OCI-LY3 (cell line): ENCODE measurements around the gene KRTAP5-3.
"Not testable (repeated sequence)": the region's sequence is repeated elsewhere in the genome, so short reads cannot be mapped to it uniquely, and the experiment has no call there.

ENCODE experiments used
- H2AFZ ChIP-seq: fragments of 200-600, 300-600 bp; shearing (Covaris generic); 2 replicates; pipeline ENCODE4 v1.6.0; 2014; ENCODE audit warnings: antibody characterized with exemption, low read depth, low read length
- H3K27ac ChIP-seq: fragments of 200-600, 300-600 bp; sonication (generic); 2 replicates; pipeline ENCODE4 v1.5.1; 2014; ENCODE audit warnings: mild to moderate bottlenecking, low read length, moderate library complexity, mixed read lengths
- H3K27me3 ChIP-seq: fragments of 200-600, 300-600 bp; sonication (generic); 2 replicates; pipeline ENCODE4 v1.6.1; 2014; ENCODE audit warnings: low read depth, low read length, mixed read lengths
- H3K36me3 ChIP-seq: fragments of 200-600, 300-600 bp; sonication (generic); replicated peaks from 2 replicates; pipeline ENCODE3; 2014; ENCODE audit warnings: low read depth, low read length, mixed read lengths
- H3K4me1 ChIP-seq: fragments of 300-600, 200-600 bp; sonication (generic); 2 replicates; pipeline ENCODE4 v1.6.1; 2014; ENCODE audit warnings: low read length, mixed read lengths
- H3K4me2 ChIP-seq: fragments of 200-600, 300-600 bp; sonication (generic); 2 replicates; pipeline ENCODE4 v1.6.1; 2014; ENCODE audit warnings: low read length, mixed read lengths
- H3K4me3 ChIP-seq: fragments of 300-600, 200-600 bp; sonication (generic); 2 replicates; pipeline ENCODE4 v1.5.1; 2014; ENCODE audit warnings: antibody characterized with exemption, mild to moderate bottlenecking, low read length, moderate library complexity
- H3K79me2 ChIP-seq: fragments of 300-600, 200-600 bp; shearing (Covaris generic); 2 replicates; pipeline ENCODE4 v1.6.1; 2014; ENCODE audit warnings: mild to moderate bottlenecking, low read length, mixed read lengths
- H3K9ac ChIP-seq: fragments of 300-600, 200-600 bp; shearing (Covaris generic); 2 replicates; pipeline ENCODE4 v1.6.0; 2014; ENCODE audit warnings: mild to moderate bottlenecking, low read length, moderate library complexity
- H3K9me3 ChIP-seq: fragments of 200-600, 300-600 bp; shearing (Covaris generic); 2 replicates; pipeline ENCODE4 v1.6.1; 2014; ENCODE audit warnings: low read length, mixed read lengths; ENCODE audit not compliant: insufficient read depth
- H4K20me1 ChIP-seq: fragments of 200-600, 300-600 bp; sonication (generic); 2 replicates; pipeline ENCODE4 v1.6.1; 2016; ENCODE audit warnings: low read length, mixed read lengths; ENCODE audit not compliant: insufficient read depth
- CTCF ChIP-seq: fragments of 200-600, 300-600 bp; sonication (generic); IDR thresholded peaks from 2 replicates; pipeline ENCODE4 v1.5.1; 2014; ENCODE audit warnings: antibody characterized with exemption, low read length, low read depth
- EZH2phosphoT487 ChIP-seq: fragments of 200-600 bp; shearing (Covaris generic); IDR thresholded peaks from 2 replicates; pipeline ENCODE4 v1.6.1; 2018; ENCODE audit warnings: antibody characterized with exemption, mixed run types, low read depth

The KRTAP5-3 gene

GRCh38 chr11:1592628-1593027 lies 15.6 kb downstream of the KRTAP5-3 start:
- Histone ChIP-seq H3K4me1 (no peaks in the 10 kb centered on the region), H3K9ac (no peak overlapping the region), H3K27ac (no peak overlapping the region), H2AFZ (no peak overlapping the region), H3K36me3 (no peaks in the 10 kb centered on the region), H3K4me2 (no peak overlapping the region), H3K4me3 (no peak overlapping the region), H4K20me1 (no peaks in the 10 kb centered on the region), H3K27me3 (peaks cover 38% of the 10 kb centered on the region), H3K9me3 (no peaks in the 10 kb centered on the region), H3K79me2 (no peaks in the 10 kb centered on the region)
- TF ChIP-seq EZH2phosphoT487 (no peak), CTCF (no peak)

DNA sequence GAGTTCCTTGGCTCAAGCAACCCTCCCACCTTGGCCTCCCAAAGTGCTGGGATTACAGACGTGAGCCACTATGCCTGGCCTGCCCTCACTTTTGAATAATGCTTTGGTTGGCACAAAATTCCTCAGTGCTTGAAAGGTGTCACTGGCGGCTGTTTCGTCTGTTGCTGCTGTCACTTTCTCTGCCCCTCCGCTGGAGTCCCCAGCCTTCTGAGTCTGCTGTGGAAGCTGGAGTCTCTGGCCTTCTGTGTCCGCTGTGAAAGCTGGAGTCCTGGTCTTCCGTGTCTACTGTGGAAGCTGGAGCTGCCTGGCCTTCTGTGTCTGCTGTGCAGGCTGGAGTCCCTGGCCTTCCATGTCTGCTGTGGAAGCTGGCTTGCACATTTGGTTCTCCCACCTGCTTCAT lies 18.3 kb downstream of the KRTAP5-3 start:
- Histone ChIP-seq H3K27ac (no peak overlapping the region), H3K9ac (no peak overlapping the region), H4K20me1 (no peaks in the 10 kb centered on the region), H3K4me2 (no peak overlapping the region), H3K36me3 (no peaks in the 10 kb centered on the region), H3K79me2 (no peaks in the 10 kb centered on the region), H3K4me3 (no peak overlapping the region), H2AFZ (no peak overlapping the region), H3K4me1 (no peaks in the 10 kb centered on the region), H3K9me3 (no peaks in the 10 kb centered on the region), H3K27me3 (peaks cover 25% of the 10 kb centered on the region)
- TF ChIP-seq EZH2phosphoT487 (no peak), CTCF (no peak)

GRCh38 chr11:1589191-1589963 lies 18.9 kb downstream of the KRTAP5-3 start:
- peaks cover 21% of the 10 kb centered on the region for H3K27me3 ChIP-seq
- H3K4me3 ChIP-seq, H3K9me3 ChIP-seq, H3K36me3 ChIP-seq, H3K9ac ChIP-seq, H3K4me2 ChIP-seq, H3K79me2 ChIP-seq, H3K4me1 ChIP-seq, H3K27ac ChIP-seq, H2AFZ ChIP-seq, H4K20me1 ChIP-seq: not testable (repeated sequence)

DNA sequence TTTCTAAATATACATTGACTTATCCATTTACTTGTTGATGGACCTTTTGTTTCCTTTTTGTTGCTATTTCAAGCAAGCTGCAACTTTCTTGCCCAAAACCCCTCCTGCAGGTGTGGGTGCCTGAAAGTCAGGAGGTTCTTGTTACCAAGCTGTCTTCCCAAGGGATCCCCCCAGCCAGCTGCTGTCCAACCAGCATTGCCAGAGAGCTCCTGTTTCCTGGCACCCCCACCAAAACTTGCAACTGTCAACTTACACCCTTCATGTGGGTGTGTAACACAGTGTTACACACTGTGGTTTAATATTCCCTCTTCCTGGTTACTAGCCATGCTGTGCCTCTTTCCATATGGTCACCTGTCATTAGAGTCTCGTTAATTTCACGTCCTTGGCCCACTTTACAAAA lies 21.6 kb downstream of the KRTAP5-3 start:
- Histone ChIP-seq H3K79me2 (no peaks in the 10 kb centered on the region), H3K27me3 (peaks cover 13% of the 10 kb centered on the region), H3K36me3 (no peaks in the 10 kb centered on the region), H2AFZ (no peak overlapping the region), H3K27ac (no peak overlapping the region), H3K9me3 (no peaks in the 10 kb centered on the region), H4K20me1 (no peaks in the 10 kb centered on the region), H3K4me1 (no peaks in the 10 kb centered on the region), H3K4me2 (no peak overlapping the region), H3K4me3 (no peak overlapping the region), H3K9ac (no peak overlapping the region)
- TF ChIP-seq EZH2phosphoT487 (no peak), CTCF (no peak)

- H2AFZ ChIP-seq, H3K4me3 ChIP-seq, H3K79me2 ChIP-seq, H3K4me2 ChIP-seq, H3K4me1 ChIP-seq, H3K9ac ChIP-seq, H3K27ac ChIP-seq, H3K9me3 ChIP-seq, H3K36me3 ChIP-seq, H4K20me1 ChIP-seq: not testable (repeated sequence)
- peaks cover 10% of the 10 kb centered on the region for H3K27me3 ChIP-seq
Measured at GRCh38 chr11:1584661-1585370, 23.4 kb downstream of the KRTAP5-3 start, which contains the start of gene KRTAP5-1. KRTAP5-1 (minus strand) TSS chr11:1585283; CDS start chr11:1585249, 34 bp downstream.

DNA sequence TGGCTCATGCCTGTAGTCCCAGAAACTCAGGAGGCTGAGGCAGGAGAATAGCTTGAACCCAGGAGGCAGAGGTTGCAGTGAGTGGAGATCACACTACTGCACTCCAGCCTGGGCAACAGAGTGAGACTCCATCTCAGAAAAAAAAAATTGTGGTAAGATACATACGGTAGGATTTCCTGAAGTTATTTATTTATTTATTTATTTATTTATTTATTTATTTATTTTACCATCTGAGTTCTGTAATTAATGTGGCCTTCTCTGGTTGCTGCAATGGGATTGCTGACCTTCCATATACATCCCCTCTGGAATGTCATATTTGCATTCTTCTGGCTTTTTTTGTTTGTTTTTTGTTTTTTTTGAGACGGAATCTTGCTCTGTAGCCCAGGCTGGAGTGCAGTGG lies 25.4 kb downstream of the KRTAP5-3 start:
- H3K4me2 ChIP-seq, H3K9ac ChIP-seq, H3K9me3 ChIP-seq: not testable (repeated sequence)

More for the DNA sequence above, 25.4 kb downstream of the KRTAP5-3 start:
- not testable (repeated sequence) for H3K36me3 ChIP-seq, H3K27ac ChIP-seq, H3K4me1 ChIP-seq, H3K4me3 ChIP-seq, H2AFZ ChIP-seq, H3K79me2 ChIP-seq, H4K20me1 ChIP-seq
- peaks cover 11% of the 10 kb centered on the region; the same call in 1 of the 2 replicates for H3K27me3 ChIP-seq
